Left colon (tissue), 2 donors: ENCODE results near the gene OR2AE1. TPM values are rescaled to one million over a fixed set of nuclear protein-coding genes. Genes with fewer than 3 reads are reported as not detected.

Experiments used
- ATAC-seq: fragments of 200-7000 bp; cut with Tn5 transposase; one replicate; pipeline ENCODE4 v1.9.1; 2020; ENCODE audit warnings: mild to moderate bottlenecking, moderate library complexity
- DNase-seq, 2 donors: peaks; one replicate each; pipeline ENCODE4 v3.0.0-alpha.2; 2020
- intact Hi-C, 2 donors: fragments of 100-400 bp; cut with DNase I in 1 of 2; cut with micrococcal nuclease in 1 of 2; formaldehyde crosslinking; loops; one replicate each; pipeline versions ENCODE4 v1.11.2 to v1.14.0; 2022; cut with DNase I, micrococcal nuclease
- total RNA-seq, 2 donors: library from RNA; stranded (reverse); fragmentation: NEBNext Ultra II Directional; extraction: Animal tissue kit (Norgen Biotek cat#: 25700); gene quantifications; one replicate each; pipeline ENCODE4 v1.2.1, GENCODE V29; 2021
- donor health status: DM: no; HTN: no; CAD: no.
- donor health status: DM: yes; HTN: yes; CAD: no.

Gene OR2AE1
- total RNA-seq, 2 donors from 2014 or later = not detected

- intact Hi-C loops = no loop called here
- ATAC-seq = no peak
- DNase-seq = no peak
These were observed 49.6 kb downstream of the OR2AE1 start for GRCh38 chr7:99827040-99827778.

Other genes with a start within 250 kb of the OR2AE1 start
- 100 to 1,000 TPM; 112 to 144 TPM for gene CYP3A5, start 197.0 kb downstream of the OR2AE1 start, total RNA-seq
- gene CYP3A7, start 141.8 kb downstream of the OR2AE1 start, total RNA-seq = under 1 TPM; 0.34 to 0.39 TPM
- 10 to 100 TPM in 1 of 2 donors, 1 to 10 TPM in 1; 4.9 to 12.9 TPM for gene CYP3A4, start 92.8 kb downstream of the OR2AE1 start, total RNA-seq
- not detected for gene CYP3A43, start 49.0 kb downstream of the OR2AE1 start, total RNA-seq
- gene TRIM4, start 42.5 kb upstream of the OR2AE1 start, total RNA-seq = 10 to 100 TPM; 21.5 to 23.8 TPM
- not detected for gene GJC3, start 52.6 kb upstream of the OR2AE1 start, total RNA-seq
- gene AZGP1, start 99.0 kb upstream of the OR2AE1 start, total RNA-seq = 1 to 10 TPM; 3.4 to 4.8 TPM
- gene ZKSCAN1, start 138.6 kb upstream of the OR2AE1 start, total RNA-seq = 100 to 1,000 TPM; 127 to 133 TPM
- gene ZSCAN21, start 172.7 kb upstream of the OR2AE1 start, total RNA-seq = 1 to 10 TPM; 6.7 to 7.1 TPM
- gene ZNF3, start 204.7 kb upstream of the OR2AE1 start, total RNA-seq = 10 to 100 TPM; 34.0 to 37.2 TPM
- gene COPS6, start 211.9 kb upstream of the OR2AE1 start, total RNA-seq = 10 to 100 TPM; 59.3 to 65.6 TPM
- gene MCM7, start 224.4 kb upstream of the OR2AE1 start, total RNA-seq = 10 to 100 TPM; 44.7 to 62.1 TPM
- 10 to 100 TPM; 20.2 to 20.8 TPM for gene AP4M1, start 224.6 kb upstream of the OR2AE1 start, total RNA-seq
- gene TAF6, start 242.3 kb upstream of the OR2AE1 start, total RNA-seq = 10 to 100 TPM; 28.7 to 33.1 TPM
- 1 to 10 TPM; 7.0 to 9.8 TPM for gene CNPY4, start 242.6 kb upstream of the OR2AE1 start, total RNA-seq
- 1 to 10 TPM; 2.7 to 3.9 TPM for gene MBLAC1, start 249.9 kb upstream of the OR2AE1 start, total RNA-seq